Measurements from ENCODE around the gene PTPN4. TPM values are rescaled to one million over a fixed set of nuclear protein-coding genes. Genes with fewer than 3 reads are reported as not detected.

The PTPN4 gene
- total RNA-seq, 2 experiments from 2014 or later: 32.4 to 38.0 TPM

DNA sequence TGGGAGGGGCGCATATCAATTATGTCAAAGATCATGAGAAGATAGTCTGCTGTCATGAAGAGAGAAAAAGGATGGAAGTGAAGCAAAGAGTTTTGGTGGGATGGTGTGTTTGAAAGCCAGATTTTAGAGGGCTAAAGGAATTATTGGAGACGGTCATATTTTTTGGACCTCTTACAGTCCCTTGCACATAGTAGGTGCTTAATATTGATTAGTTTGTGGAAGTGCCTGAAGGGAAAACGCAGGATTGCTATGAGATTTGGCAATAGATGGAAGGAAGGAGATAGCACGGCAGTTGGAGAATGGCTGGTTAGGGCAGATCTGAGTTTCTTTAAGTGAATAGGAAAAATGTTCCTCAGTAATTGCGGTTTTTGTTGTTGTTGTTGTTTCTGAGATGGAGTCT, 269.1 kb downstream of the PTPN4 start:
- ChIA-PET CTCF (no interaction called here), POLR2A (no interaction called here)
- Mint-ChIP-seq H3K4me1 (peaks cover 3% of the 10 kb centered on the region), H3K27me3 (no peaks in the 10 kb centered on the region), H3K36me3 (ENCODE audit: low read depth) (peaks cover 20% of the 10 kb centered on the region), H3K4me3 (no peak overlapping the region), H3K27ac (no peak overlapping the region), H3K9me3 (ENCODE audit: low read depth) (peaks cover 14% of the 10 kb centered on the region)
- ATAC-seq (no peak), DNase-seq (no peak)
- intact Hi-C loops (cut with DNase I, micrococcal nuclease): no loop called here

- POLR2A ChIA-PET: no interaction called here
- ATAC-seq: no peak
- CTCF ChIA-PET: interaction anchor here (0.6 kb wide), 1 partner anchor 162 kb away, joined by 3 read pairs; no protein-coding TSS in a partner anchor
- no peak overlapping the region for H3K27ac Mint-ChIP-seq
- no peaks in the 10 kb centered on the region for H3K27me3 Mint-ChIP-seq
- peaks cover 8% of the 10 kb centered on the region for H3K9me3 Mint-ChIP-seq (ENCODE audit: low read depth)
- DNase-seq: no peak
- H3K4me1 Mint-ChIP-seq: peaks cover 3% of the 10 kb centered on the region
- intact Hi-C loops (cut with DNase I, micrococcal nuclease): no loop called here
- peaks cover 14% of the 10 kb centered on the region for H3K36me3 Mint-ChIP-seq (ENCODE audit: low read depth)
- no peak overlapping the region for H3K4me3 Mint-ChIP-seq
These were observed 270.2 kb downstream of the PTPN4 start for GRCh38 chr2:120029672-120030640.

GRCh38 chr2:120032297-120032696, 272.6 kb downstream of the PTPN4 start:
- Mint-ChIP-seq H3K4me1 (peaks cover 3% of the 10 kb centered on the region), H3K36me3 (ENCODE audit: low read depth) (peaks cover 4% of the 10 kb centered on the region), H3K4me3 (no peak overlapping the region), H3K27me3 (no peaks in the 10 kb centered on the region), H3K27ac (no peak overlapping the region), H3K9me3 (ENCODE audit: low read depth) (no peaks in the 10 kb centered on the region)
- DNase-seq (no peak), ATAC-seq (no peak)
- POLR2A ChIA-PET: no interaction called here
- intact Hi-C loops (cut with DNase I, micrococcal nuclease): no loop called here
- CTCF ChIA-PET: interaction anchor here (0.6 kb wide), 1 partner anchor 104 kb away, joined by 3 read pairs; no protein-coding TSS in a partner anchor

Other genes starting within 250 kb of the PTPN4 start
- gene SCTR, start 235.4 kb upstream of the PTPN4 start, total RNA-seq: not detected
- not detected for gene CFAP221, start 215.5 kb upstream of the PTPN4 start, total RNA-seq
- gene TMEM177, start 80.7 kb upstream of the PTPN4 start, total RNA-seq: 10 to 100 TPM; 13.6 to 15.8 TPM

Data from activated CD4-positive, alpha-beta T cell treated with anti-CD3 and anti-CD28 coated beads for 36 hours (primary cell).